GM12878 (cell line): ENCODE measurements around the gene DRAXIN.

Experiments used
- ASH2L ChIP-seq: fragments of 300-600, 200-600 bp; sonication (generic); IDR thresholded peaks from 2 replicates; pipeline ENCODE4 v1.6.1; 2017; ENCODE audit warnings: low read depth, mild to moderate bottlenecking, borderline replicate concordance
- BACH1 ChIP-seq: fragments of 450-650 bp; IDR thresholded peaks from 2 replicates; pipeline ENCODE4 v1.6.1; 2017; ENCODE audit warnings: mild to moderate bottlenecking, borderline replicate concordance
- BCL3 ChIP-seq: IDR thresholded peaks from 2 replicates; pipeline ENCODE4 v1.6.1; 2011; ENCODE audit warnings: borderline replicate concordance, low read depth, mild to moderate bottlenecking, moderate library complexity, low read length; ENCODE audit not compliant: insufficient read depth, poor library complexity, severe bottlenecking
- CREM ChIP-seq: IDR thresholded peaks from 2 replicates; pipeline ENCODE4 v1.6.1; 2014; ENCODE audit warnings: antibody characterized with exemption, low read depth
- CTCF ChIP-seq, 3 experiments: IDR thresholded peaks in 2 of 3; conservative IDR thresholded peaks in 1 of 3; 2 replicates each; pipeline ENCODE4 v1.5.1; 2011; ENCODE audit warnings: low read depth in 3 of 3, low read length in 3 of 3, mild to moderate bottlenecking in 3 of 3, control low read depth in 2 of 3, moderate library complexity in 2 of 3, inconsistent platforms in 1 of 3, mixed read lengths in 1 of 3; ENCODE audit not compliant: control insufficient read depth in 2 of 3, insufficient read depth in 1 of 3; ENCODE audit errors: extremely low read depth in 1 of 3
- CUX1 ChIP-seq: IDR thresholded peaks from 2 replicates; pipeline ENCODE4 v1.6.1; 2012; ENCODE audit warnings: improper control_type of control experiment, low read depth, low read length; ENCODE audit not compliant: insufficient replicate concordance
- ESRRA ChIP-seq: IDR thresholded peaks from 2 replicates; pipeline ENCODE4 v1.6.1; 2012; ENCODE audit warnings: mild to moderate bottlenecking, low read length, improper control_type of control experiment
- HDAC2 ChIP-seq: fragments of 200-600 bp; sonication (generic); IDR thresholded peaks from 2 replicates; pipeline ENCODE4 v1.6.1; 2017
- JUND ChIP-seq: IDR thresholded peaks from 2 replicates; pipeline ENCODE4 v1.6.1; 2012; ENCODE audit warnings: low read depth, mild to moderate bottlenecking, low read length, improper control_type of control experiment, moderate library complexity
- PRDM15 ChIP-seq: fragments of 450-650 bp; formaldehyde crosslinking; IDR thresholded peaks from 2 replicates; pipeline ENCODE4 v1.4.0; 2020; ENCODE audit warnings: mild to moderate bottlenecking, moderate library complexity
- TCF3 ChIP-seq: IDR thresholded peaks from 2 replicates; pipeline ENCODE4 v1.6.1; 2012; ENCODE audit warnings: low read depth, mild to moderate bottlenecking, low read length, borderline replicate concordance; ENCODE audit not compliant: insufficient read depth
- YY1 ChIP-seq: IDR thresholded peaks from 2 replicates; pipeline ENCODE4 v1.6.1; 2011; ENCODE audit warnings: low read depth, mild to moderate bottlenecking, low read length
- ZNF207 ChIP-seq: fragments of 450-650 bp; IDR thresholded peaks from 2 replicates; pipeline ENCODE4 v1.6.1; 2014; ENCODE audit warnings: antibody characterized with exemption, mild to moderate bottlenecking, borderline replicate concordance

- no peak for TF ChIP-seq HDAC2
- no peak for TF ChIP-seq TCF3
- TF ChIP-seq YY1: no peak
- TF ChIP-seq JUND: no peak
- no peak for TF ChIP-seq CUX1
- TF ChIP-seq ESRRA: no peak
- TF ChIP-seq ZNF207: no peak
- no peak for TF ChIP-seq BCL3
- no peak for TF ChIP-seq CREM
- no peak for TF ChIP-seq ASH2L
- TF ChIP-seq CTCF (IDR thresholded peaks at IDR 0.05 in 2 of 3, conservative IDR thresholded peaks at IDR 0.05 in 1 of 3; ENCODE audit: control insufficient read depth in 2 of 3, extremely low read depth in 1 of 3, insufficient read depth in 1 of 3, low read depth in 3 of 3, low read length in 3 of 3): no peak
- TF ChIP-seq PRDM15 (CRISPR knock-in tag): no peak
- no peak for TF ChIP-seq BACH1
Observed at GRCh38 chr1:11731691-11732283, 40.3 kb downstream of the DRAXIN start.
